Upper lobe of right lung (tissue), 1 donor: Measurements from ENCODE around the gene ABLIM2. TPM values are rescaled to one million over a fixed set of nuclear protein-coding genes. Genes with fewer than 3 reads are reported as not detected.
"Not testable (repeated sequence)": the region's sequence is repeated elsewhere in the genome, so short reads cannot be mapped to it uniquely, and the experiment has no call there.

ENCODE experiments used
- ATAC-seq: fragments of 200-7000 bp; cut with Tn5 transposase; one replicate; pipeline ENCODE4 v1.9.1; 2020; ENCODE audit warnings: mild to moderate bottlenecking, moderate library complexity
- DNase-seq: peaks from one replicate; pipeline ENCODE4 v3.0.0-alpha.2; 2020
- H3K27ac ChIP-seq: fragments of 200-600 bp; one replicate; pipeline ENCODE4 v1.8.0; 2022
- H3K27me3 ChIP-seq: fragments of 200-600 bp; one replicate; pipeline ENCODE4 v1.8.0; 2022; ENCODE audit warnings: mild to moderate bottlenecking
- H3K36me3 ChIP-seq: fragments of 200-600 bp; one replicate; pipeline ENCODE4 v1.8.0; 2022
- H3K4me1 ChIP-seq: fragments of 200-600 bp; one replicate; pipeline ENCODE4 v1.8.0; 2022
- H3K4me3 ChIP-seq: fragments of 200-600 bp; one replicate; pipeline ENCODE4 v1.8.0; 2022; ENCODE audit warnings: mild to moderate bottlenecking
- H3K9me3 ChIP-seq: fragments of 200-600 bp; one replicate; pipeline ENCODE4 v1.8.0; 2022
- CTCF ChIP-seq: fragments of 200-600 bp; IDR thresholded peaks from one replicate; pipeline ENCODE4 v1.8.0; 2022; ENCODE audit warnings: antibody characterized with exemption
- intact Hi-C: fragments of 100-400 bp; cut with DNase I; formaldehyde crosslinking; loops from one replicate; pipeline ENCODE4 v1.11.0; 2022
- total RNA-seq: library from RNA; stranded (reverse); fragmentation: NEBNext Ultra II Directional; extraction: Animal tissue kit (Norgen Biotek cat#: 25700); gene quantifications from one replicate; pipeline ENCODE4 v1.2.1, GENCODE V29; 2021
- donor health status: DM: no; HTN: yes; CAD: no; lungs with severe emphysema.

ABLIM2 gene
- total RNA-seq, 1 donor from 2014 or later, result 12.7 TPM

- intact Hi-C loops, result no loop called here
- Histone ChIP-seq H3K36me3 (no peaks in the 10 kb centered on the region), H3K4me3 (no peak overlapping the region), H3K27me3 (no peaks in the 10 kb centered on the region), H3K4me1 (no peaks in the 10 kb centered on the region), H3K9me3 (no peaks in the 10 kb centered on the region), H3K27ac (no peak overlapping the region)
- no peak for DNase-seq
- no peak for TF ChIP-seq CTCF
- no peak for ATAC-seq
Observed at GRCh38 chr4:7947927-7948326, 210.7 kb downstream of the ABLIM2 start.

- no peaks in the 10 kb centered on the region for H3K4me1 ChIP-seq
- no peaks in the 10 kb centered on the region for H3K27me3 ChIP-seq
- intact Hi-C loops, result no loop called here
- no peak overlapping the region for H3K27ac ChIP-seq
- no peak for ATAC-seq
- no peak for TF ChIP-seq CTCF
- H3K36me3 ChIP-seq, result no peaks in the 10 kb centered on the region
- H3K9me3 ChIP-seq, result no peaks in the 10 kb centered on the region
- peak; percentile 10 for DNase-seq
- no peak overlapping the region for H3K4me3 ChIP-seq
Observed at GRCh38 chr4:7945709-7946380, 212.8 kb downstream of the ABLIM2 start.

- no peaks in the 10 kb centered on the region for H3K27me3 ChIP-seq
- intact Hi-C loops, result no loop called here
- H3K9me3 ChIP-seq, result no peaks in the 10 kb centered on the region
- no peaks in the 10 kb centered on the region for H3K4me1 ChIP-seq
- no peaks in the 10 kb centered on the region for H3K36me3 ChIP-seq
- H3K27ac ChIP-seq, result no peak overlapping the region
- no peak for TF ChIP-seq CTCF
- DNase-seq (no peak), ATAC-seq (no peak)
- H3K4me3 ChIP-seq, result no peak overlapping the region
Observed at GRCh38 chr4:7944599-7945220, 213.9 kb downstream of the ABLIM2 start.

- H3K27ac ChIP-seq, intact Hi-C loops, DNase-seq, H3K27me3 ChIP-seq, H3K36me3 ChIP-seq, H3K9me3 ChIP-seq, H3K4me3 ChIP-seq, ATAC-seq, H3K4me1 ChIP-seq: not testable (repeated sequence)
Observed at GRCh38 chr4:7943688-7944087, 214.9 kb downstream of the ABLIM2 start.

- Histone ChIP-seq H3K4me1 (peaks cover 1% of the 10 kb centered on the region), H3K27ac (no peak overlapping the region), H3K27me3 (no peaks in the 10 kb centered on the region), H3K36me3 (no peaks in the 10 kb centered on the region), H3K9me3 (no peaks in the 10 kb centered on the region), H3K4me3 (no peak overlapping the region)
- ATAC-seq (no peak), DNase-seq (no peak)
- no peak for TF ChIP-seq CTCF
- intact Hi-C loops, result no loop called here
Observed at GRCh38 chr4:7943211-7943610, 215.4 kb downstream of the ABLIM2 start.

- no peak for TF ChIP-seq CTCF
- DNase-seq (no peak), ATAC-seq (no peak)
- intact Hi-C loops, result no loop called here
- H3K27ac ChIP-seq, result no peak overlapping the region
- no peaks in the 10 kb centered on the region for H3K27me3 ChIP-seq
- H3K36me3 ChIP-seq, result no peaks in the 10 kb centered on the region
- no peaks in the 10 kb centered on the region for H3K9me3 ChIP-seq
- H3K4me1 ChIP-seq, result peaks cover 12% of the 10 kb centered on the region
- no peak overlapping the region for H3K4me3 ChIP-seq
Observed at GRCh38 chr4:7941965-7942496, 216.6 kb downstream of the ABLIM2 start.
